ENCODE measurements around the gene ADCY9. TPM values are rescaled to one million over a fixed set of nuclear protein-coding genes. Genes with fewer than 3 reads are reported as not detected.

ADCY9 gene
- total and polyA plus RNA-seq, 2 experiments from 2014 or later: 1.9 to 21.9 TPM

GRCh38 chr16:4016658-4017057 lies 99.6 kb downstream of the ADCY9 start:
- H3K4me3 ChIP-seq: no peak overlapping the region
- peaks cover 18% of the 10 kb centered on the region for H3K79me2 ChIP-seq (ENCODE audit: insufficient read depth)
- no peak overlapping the region for H2AFZ ChIP-seq
- peaks cover 5% of the 10 kb centered on the region; the same call in 1 of the 2 replicates for H3F3A ChIP-seq (ENCODE audit: insufficient read depth)
- H3K9me2 ChIP-seq (ENCODE audit: insufficient read depth): no peaks in the 10 kb centered on the region
- peak; percentile 51 for DNase-seq
- WGBS, 2 experiments (ENCODE audit: low coverage in 1 of 2, low lambda C conversion rate in 2 of 2, missing lambda C conversion rate in 2 of 2): 50 to 84% methylated on average over 3 to 4 of the region's 4 CpGs
- no peaks in the 10 kb centered on the region for H3K9me3 ChIP-seq (ENCODE audit: low read depth)
- no peaks in the 10 kb centered on the region for H3K36me3 ChIP-seq (ENCODE audit: low read depth)
- no peaks in the 10 kb centered on the region for H4K20me1 ChIP-seq (ENCODE audit: insufficient read depth)
- in situ Hi-C loops (cut with MboI): no loop called here
- no peak overlapping the region for H3K9ac ChIP-seq
- no peaks in the 10 kb centered on the region for H3K27me3 ChIP-seq (replicated peaks; ENCODE audit: insufficient read depth)
- no peak overlapping the region for H3K4me2 ChIP-seq (ENCODE audit: unreplicated experiment)
- no peak overlapping the region for H3K27ac ChIP-seq
- H3K4me1 ChIP-seq (ENCODE audit: insufficient read depth): peaks cover 21% of the 10 kb centered on the region
- TF ChIP-seq EZH2phosphoT487 (IDR thresholded peaks at IDR 0.05; ENCODE audit: insufficient read depth, low read depth) (no peak), EZH2 (IDR thresholded peaks at IDR 0.05; ENCODE audit: insufficient read depth, poor library complexity, severe bottlenecking) (no peak)

GRCh38 chr16:4016005-4016352 lies 100.3 kb downstream of the ADCY9 start:
- 67 to 68% methylated on average over 3 of the region's 3 CpGs for WGBS, 2 experiments (ENCODE audit: low coverage in 1 of 2, low lambda C conversion rate in 2 of 2, missing lambda C conversion rate in 2 of 2)
- no peak for TF ChIP-seq EZH2phosphoT487 (IDR thresholded peaks at IDR 0.05; ENCODE audit: insufficient read depth, low read depth)
- TF ChIP-seq EZH2 (IDR thresholded peaks at IDR 0.05; ENCODE audit: insufficient read depth, poor library complexity, severe bottlenecking): no peak
- Histone ChIP-seq H3K4me1 (ENCODE audit: insufficient read depth) (peaks cover 16% of the 10 kb centered on the region), H3K4me2 (ENCODE audit: unreplicated experiment) (no peak overlapping the region), H3K79me2 (ENCODE audit: insufficient read depth) (peaks cover 18% of the 10 kb centered on the region), H2AFZ (no peak overlapping the region), H3K27me3 (replicated peaks; ENCODE audit: insufficient read depth) (no peaks in the 10 kb centered on the region), H3K27ac (no peak overlapping the region), H3K4me3 (no peak overlapping the region), H4K20me1 (ENCODE audit: insufficient read depth) (no peaks in the 10 kb centered on the region), H3F3A (ENCODE audit: insufficient read depth) (peaks cover 5% of the 10 kb centered on the region; the same call in 1 of the 2 replicates), H3K36me3 (ENCODE audit: low read depth) (no peaks in the 10 kb centered on the region), H3K9ac (no peak overlapping the region), H3K9me2 (ENCODE audit: insufficient read depth) (no peaks in the 10 kb centered on the region), H3K9me3 (ENCODE audit: low read depth) (no peaks in the 10 kb centered on the region)
- DNase-seq: no peak
- in situ Hi-C loops (cut with MboI): no loop called here

DNA sequence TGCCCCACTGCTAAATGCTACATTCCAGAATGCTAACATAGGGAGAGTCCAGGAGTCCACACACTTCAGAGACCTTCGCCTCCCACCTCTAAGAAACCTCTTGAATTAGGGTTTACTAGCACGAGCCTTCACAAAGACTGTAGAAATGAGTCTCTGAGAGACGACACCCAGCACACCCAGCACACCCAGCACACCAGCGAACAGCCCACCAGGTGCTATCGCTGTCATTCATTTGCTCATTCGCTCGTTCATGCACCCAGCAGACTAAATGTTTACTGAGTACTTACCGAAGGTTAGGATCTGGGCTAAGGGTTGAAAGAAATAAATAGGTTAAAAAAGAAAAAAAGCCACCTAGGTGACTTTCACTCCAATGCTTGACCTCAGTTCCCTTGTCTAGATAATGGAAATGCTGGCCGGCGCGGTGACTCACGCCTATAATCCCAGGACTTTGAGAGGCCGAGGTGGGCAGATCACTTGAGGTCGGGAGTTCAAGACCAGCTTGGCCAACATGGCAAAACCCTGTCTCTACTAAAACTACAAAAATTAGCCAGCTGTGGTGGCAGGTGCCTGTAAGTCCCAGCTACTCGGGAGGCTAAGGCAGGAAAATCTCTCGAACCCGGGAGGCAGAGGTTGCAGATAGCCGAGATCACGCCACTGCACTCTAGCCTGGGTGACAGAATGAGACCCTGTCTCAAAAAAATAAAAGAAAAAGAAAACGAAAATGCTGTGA lies 100.8 kb downstream of the ADCY9 start:
- H3K9me2 ChIP-seq (ENCODE audit: insufficient read depth): no peaks in the 10 kb centered on the region
- H3K36me3 ChIP-seq (ENCODE audit: low read depth): no peaks in the 10 kb centered on the region
- DNase-seq: no peak
- H2AFZ ChIP-seq: no peak overlapping the region
- no peak overlapping the region for H3K9ac ChIP-seq
- H3K9me3 ChIP-seq (ENCODE audit: low read depth): no peaks in the 10 kb centered on the region
- H3K4me2 ChIP-seq (ENCODE audit: unreplicated experiment): no peak overlapping the region
- 91% methylated on average over 19 of the region's 20 CpGs for WGBS, 2 experiments (ENCODE audit: low coverage in 1 of 2, low lambda C conversion rate in 2 of 2, missing lambda C conversion rate in 2 of 2)
- peaks cover 5% of the 10 kb centered on the region; the same call in 1 of the 2 replicates for H3F3A ChIP-seq (ENCODE audit: insufficient read depth)
- peaks cover 18% of the 10 kb centered on the region for H3K79me2 ChIP-seq (ENCODE audit: insufficient read depth)
- H3K27me3 ChIP-seq (replicated peaks; ENCODE audit: insufficient read depth): no peaks in the 10 kb centered on the region
- in situ Hi-C loops (cut with MboI): no loop called here
- H3K4me1 ChIP-seq (ENCODE audit: insufficient read depth): peaks cover 16% of the 10 kb centered on the region
- no peak for TF ChIP-seq EZH2 (IDR thresholded peaks at IDR 0.05; ENCODE audit: insufficient read depth, poor library complexity, severe bottlenecking)
- TF ChIP-seq EZH2phosphoT487 (IDR thresholded peaks at IDR 0.05; ENCODE audit: insufficient read depth, low read depth): no peak
- H4K20me1 ChIP-seq (ENCODE audit: insufficient read depth): no peaks in the 10 kb centered on the region
- no peak overlapping the region for H3K4me3 ChIP-seq
- no peak overlapping the region for H3K27ac ChIP-seq

GRCh38 chr16:4011940-4012629 lies 104.2 kb downstream of the ADCY9 start:
- Histone ChIP-seq H2AFZ (no peak overlapping the region), H3K36me3 (ENCODE audit: low read depth) (no peaks in the 10 kb centered on the region), H3K27me3 (replicated peaks; ENCODE audit: insufficient read depth) (no peaks in the 10 kb centered on the region), H4K20me1 (ENCODE audit: insufficient read depth) (no peaks in the 10 kb centered on the region), H3K4me2 (ENCODE audit: unreplicated experiment) (no peak overlapping the region), H3K4me3 (no peak overlapping the region), H3K9ac (no peak overlapping the region), H3K9me3 (ENCODE audit: low read depth) (no peaks in the 10 kb centered on the region), H3F3A (ENCODE audit: insufficient read depth) (peaks cover 5% of the 10 kb centered on the region; the same call in 1 of the 2 replicates), H3K9me2 (ENCODE audit: insufficient read depth) (no peaks in the 10 kb centered on the region), H3K27ac (no peak overlapping the region), H3K79me2 (ENCODE audit: insufficient read depth) (peaks cover 13% of the 10 kb centered on the region; the same call in 1 of the 2 replicates), H3K4me1 (ENCODE audit: insufficient read depth) (peaks cover 8% of the 10 kb centered on the region)
- TF ChIP-seq EZH2 (IDR thresholded peaks at IDR 0.05; ENCODE audit: insufficient read depth, poor library complexity, severe bottlenecking): no peak
- no peak for TF ChIP-seq EZH2phosphoT487 (IDR thresholded peaks at IDR 0.05; ENCODE audit: insufficient read depth, low read depth)
- in situ Hi-C loops (cut with MboI): no loop called here
- 92 to 93% methylated on average over 15 of the region's 15 CpGs for WGBS, 2 experiments (ENCODE audit: low coverage in 1 of 2, low lambda C conversion rate in 2 of 2, missing lambda C conversion rate in 2 of 2)
- DNase-seq: no peak
